ENCODE data around the gene ATP6V0E2.

ATP6V0E2 gene

GRCh38 chr7:149866779-149867447 lies 6.9 kb upstream of the ATP6V0E2 start:
- DNase-seq (ENCODE audit: low read depth), result peak; percentile 32
- no peak for TF ChIP-seq POLR2A (IDR thresholded peaks at IDR 0.05; ENCODE audit: extremely low read depth, insufficient read length)
- no peak for TF ChIP-seq MYC (IDR thresholded peaks at IDR 0.05; ENCODE audit: low read depth, low read length)
- TF ChIP-seq MAX (IDR thresholded peaks at IDR 0.05; ENCODE audit: low read depth, low read length), result no peak
- no peak for TF ChIP-seq CTCF (IDR thresholded peaks at IDR 0.05; ENCODE audit: low read depth, low read length)
- no peak overlapping the region for H3K4me3 ChIP-seq (ENCODE audit: low read depth, low read length)

- no peak for DNase-seq (ENCODE audit: low read depth)
- TF ChIP-seq POLR2A (IDR thresholded peaks at IDR 0.05; ENCODE audit: extremely low read depth, insufficient read length) (no peak), MYC (IDR thresholded peaks at IDR 0.05; ENCODE audit: low read depth, low read length) (no peak), CTCF (IDR thresholded peaks at IDR 0.05; ENCODE audit: low read depth, low read length) (no peak), MAX (IDR thresholded peaks at IDR 0.05; ENCODE audit: low read depth, low read length) (no peak)
- no peak overlapping the region for H3K4me3 ChIP-seq (ENCODE audit: low read depth, low read length)
These were observed 5.8 kb upstream of the ATP6V0E2 start for GRCh38 chr7:149867762-149868622.

- DNase-seq (ENCODE audit: low read depth), result no peak
- TF ChIP-seq MAX (IDR thresholded peaks at IDR 0.05; ENCODE audit: low read depth, low read length) (no peak), POLR2A (IDR thresholded peaks at IDR 0.05; ENCODE audit: extremely low read depth, insufficient read length) (no peak), MYC (IDR thresholded peaks at IDR 0.05; ENCODE audit: low read depth, low read length) (no peak), CTCF (IDR thresholded peaks at IDR 0.05; ENCODE audit: low read depth, low read length) (no peak)
- no peak overlapping the region for H3K4me3 ChIP-seq (ENCODE audit: low read depth, low read length)
These were observed 5.0 kb upstream of the ATP6V0E2 start for GRCh38 chr7:149868623-149869290.

GRCh38 chr7:149869291-149869650 lies 4.5 kb upstream of the ATP6V0E2 start:
- DNase-seq (ENCODE audit: low read depth), result no peak
- H3K4me3 ChIP-seq (ENCODE audit: low read depth, low read length), result no peak overlapping the region
- no peak for TF ChIP-seq MYC (IDR thresholded peaks at IDR 0.05; ENCODE audit: low read depth, low read length)
- no peak for TF ChIP-seq CTCF (IDR thresholded peaks at IDR 0.05; ENCODE audit: low read depth, low read length)
- no peak for TF ChIP-seq MAX (IDR thresholded peaks at IDR 0.05; ENCODE audit: low read depth, low read length)
- TF ChIP-seq POLR2A (IDR thresholded peaks at IDR 0.05; ENCODE audit: extremely low read depth, insufficient read length), result no peak

GRCh38 chr7:149869867-149870266 lies 3.9 kb upstream of the ATP6V0E2 start:
- no peak for TF ChIP-seq MAX (IDR thresholded peaks at IDR 0.05; ENCODE audit: low read depth, low read length)
- no peak for TF ChIP-seq CTCF (IDR thresholded peaks at IDR 0.05; ENCODE audit: low read depth, low read length)
- TF ChIP-seq POLR2A (IDR thresholded peaks at IDR 0.05; ENCODE audit: extremely low read depth, insufficient read length), result no peak
- TF ChIP-seq MYC (IDR thresholded peaks at IDR 0.05; ENCODE audit: low read depth, low read length), result no peak
- no peak for DNase-seq (ENCODE audit: low read depth)

More at GRCh38 chr7:149869867-149870266, 3.9 kb upstream of the ATP6V0E2 start:
- no peak overlapping the region for H3K4me3 ChIP-seq (ENCODE audit: low read depth, low read length)
